ENCODE results near the gene GATB.
"Not testable (repeated sequence)": the region's sequence is repeated elsewhere in the genome, so short reads cannot be mapped to it uniquely, and the experiment has no call there.

The GATB gene

DNA sequence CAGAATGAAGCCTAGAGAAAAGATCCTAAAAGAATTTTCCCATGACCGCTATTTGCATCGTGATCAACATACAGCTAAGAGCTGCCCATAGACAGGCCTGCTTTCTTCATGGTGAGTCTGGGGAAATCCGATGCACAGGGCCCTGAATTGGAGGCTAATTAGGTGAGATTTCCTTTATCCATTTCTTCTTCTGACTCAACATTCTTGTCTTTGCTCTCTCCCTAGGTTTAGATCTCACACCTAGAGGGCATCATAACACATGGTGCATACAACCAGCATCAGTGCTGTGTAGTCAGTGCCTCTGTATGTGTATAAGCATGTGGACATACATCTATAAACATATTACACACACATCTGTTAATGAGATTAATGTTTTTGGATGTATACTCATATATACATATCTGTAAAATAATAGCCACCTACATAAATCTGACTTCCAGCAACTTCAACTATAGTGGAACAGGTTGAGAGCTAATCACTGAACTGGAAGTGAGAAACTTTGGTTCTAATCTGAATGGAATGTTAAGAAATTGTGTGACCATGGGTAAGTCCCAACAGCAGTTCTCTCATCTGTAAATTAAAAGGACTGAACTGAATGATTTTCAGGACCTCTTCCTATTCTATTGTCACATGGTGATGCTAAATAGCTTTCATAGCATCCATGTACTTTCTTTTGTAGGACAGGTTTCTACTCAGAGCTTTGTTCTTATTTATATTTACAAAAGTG lies 17.5 kb downstream of the GATB start:
- DNase-seq (ENCODE audit: low read depth) = no peak
- no peak overlapping the region for H3K4me3 ChIP-seq (ENCODE audit: control insufficient read depth, low read depth, low read length)

DNA sequence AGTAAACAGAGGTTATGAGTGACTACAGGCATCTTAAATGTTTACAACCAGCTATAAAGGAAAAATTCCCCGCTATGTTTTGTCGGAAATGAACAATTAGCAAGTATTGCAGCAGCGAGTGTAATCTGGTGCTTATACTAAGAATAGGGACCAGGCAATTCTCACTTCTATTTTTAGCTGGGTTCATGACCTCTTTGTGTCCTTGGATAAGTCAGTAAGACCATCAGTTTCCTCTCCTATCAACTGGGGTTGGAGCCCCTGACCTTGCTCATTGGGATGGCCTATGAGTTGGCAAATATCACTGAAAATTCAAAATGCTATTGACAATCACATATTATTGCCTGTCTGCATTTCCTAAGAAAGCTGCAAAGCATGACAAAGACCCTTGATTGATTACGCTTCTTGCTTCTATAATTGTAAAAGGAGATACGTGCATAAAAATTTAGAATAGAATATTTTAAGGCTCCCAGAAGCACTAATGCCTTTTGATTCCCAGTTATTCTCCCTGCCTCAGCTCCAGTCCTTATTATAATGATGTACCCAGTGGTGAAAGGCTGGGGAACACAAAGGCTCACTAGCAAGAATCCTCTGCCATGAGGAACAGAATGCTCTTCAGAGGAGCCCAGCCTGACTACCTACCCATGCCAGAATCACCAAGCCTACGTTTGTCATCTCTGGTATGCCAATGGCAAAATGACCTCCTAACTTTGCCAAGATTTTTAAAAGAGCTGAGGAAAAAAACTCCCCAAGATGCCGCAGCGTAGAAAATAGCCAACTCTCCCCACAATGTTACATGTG lies 21.9 kb downstream of the GATB start:
- no peak overlapping the region for H3K4me3 ChIP-seq (ENCODE audit: control insufficient read depth, low read depth, low read length)
- TF ChIP-seq, protein P1, sequence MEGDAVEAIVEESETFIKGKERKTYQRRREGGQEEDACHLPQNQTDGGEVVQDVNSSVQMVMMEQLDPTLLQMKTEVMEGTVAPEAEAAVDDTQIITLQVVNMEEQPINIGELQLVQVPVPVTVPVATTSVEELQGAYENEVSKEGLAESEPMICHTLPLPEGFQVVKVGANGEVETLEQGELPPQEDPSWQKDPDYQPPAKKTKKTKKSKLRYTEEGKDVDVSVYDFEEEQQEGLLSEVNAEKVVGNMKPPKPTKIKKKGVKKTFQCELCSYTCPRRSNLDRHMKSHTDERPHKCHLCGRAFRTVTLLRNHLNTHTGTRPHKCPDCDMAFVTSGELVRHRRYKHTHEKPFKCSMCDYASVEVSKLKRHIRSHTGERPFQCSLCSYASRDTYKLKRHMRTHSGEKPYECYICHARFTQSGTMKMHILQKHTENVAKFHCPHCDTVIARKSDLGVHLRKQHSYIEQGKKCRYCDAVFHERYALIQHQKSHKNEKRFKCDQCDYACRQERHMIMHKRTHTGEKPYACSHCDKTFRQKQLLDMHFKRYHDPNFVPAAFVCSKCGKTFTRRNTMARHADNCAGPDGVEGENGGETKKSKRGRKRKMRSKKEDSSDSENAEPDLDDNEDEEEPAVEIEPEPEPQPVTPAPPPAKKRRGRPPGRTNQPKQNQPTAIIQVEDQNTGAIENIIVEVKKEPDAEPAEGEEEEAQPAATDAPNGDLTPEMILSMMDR (conservative IDR thresholded peaks at IDR 0.05; ENCODE audit: control insufficient read depth, insufficient read depth, low read depth, low read length) = no peak
- DNase-seq (ENCODE audit: low read depth) = no peak

More for the DNA sequence above, 17.5 kb downstream of the GATB start:
- TF ChIP-seq, protein P1 (conservative IDR thresholded peaks at IDR 0.05; ENCODE audit: control insufficient read depth, insufficient read depth, low read depth, low read length) = no peak

DNA sequence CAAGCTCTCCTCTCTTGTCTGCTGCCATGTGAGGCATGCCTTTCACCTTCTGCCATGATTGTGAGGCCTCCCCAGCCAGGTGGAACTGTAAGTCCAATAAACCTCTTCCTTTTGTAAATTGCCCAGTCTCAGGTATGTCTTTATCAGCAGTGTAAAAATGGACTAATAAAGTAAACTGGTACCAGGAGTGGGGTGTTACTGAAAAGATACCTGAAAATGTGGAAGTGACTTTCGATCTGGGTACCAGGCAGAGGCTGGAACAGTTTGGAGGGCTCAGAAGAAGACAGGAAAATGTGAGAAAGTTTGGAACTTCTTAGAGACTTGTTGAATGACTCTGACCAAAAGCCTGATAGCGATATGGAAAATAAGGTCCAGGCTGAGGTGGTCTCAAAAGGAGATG lies 24.0 kb downstream of the GATB start:
- DNase-seq (ENCODE audit: low read depth); H3K4me3 ChIP-seq (ENCODE audit: control insufficient read depth, low read depth, low read length): not testable (repeated sequence)

- H3K4me3 ChIP-seq (ENCODE audit: control insufficient read depth, low read depth, low read length) = no peak overlapping the region
- DNase-seq (ENCODE audit: low read depth) = no peak
- TF ChIP-seq, protein P1 (conservative IDR thresholded peaks at IDR 0.05; ENCODE audit: control insufficient read depth, insufficient read depth, low read depth, low read length) = no peak
These were observed 24.4 kb downstream of the GATB start for GRCh38 chr4:151736361-151736760.

DNA sequence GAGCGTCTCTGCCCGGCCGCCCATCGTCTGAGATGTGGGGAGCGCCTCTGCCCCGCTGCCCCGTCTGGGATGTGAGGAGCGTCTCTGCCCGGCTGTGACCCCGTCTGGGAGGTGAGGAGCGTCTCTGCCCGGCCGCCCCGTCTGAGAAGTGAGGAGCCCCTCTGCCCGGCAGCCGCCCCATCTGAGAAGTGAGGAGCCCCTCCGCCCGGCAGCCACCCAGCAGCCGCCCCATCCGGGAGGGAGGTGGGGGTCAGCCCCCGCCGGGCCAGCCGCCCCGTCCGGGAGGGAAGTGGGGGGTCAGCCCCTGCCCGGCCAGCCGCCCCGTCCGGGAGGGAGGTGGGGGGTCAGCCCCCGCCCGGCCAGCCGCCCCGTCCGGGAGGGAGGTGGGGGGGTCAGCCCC lies 29.1 kb downstream of the GATB start:
- H3K4me3 ChIP-seq (ENCODE audit: control insufficient read depth, low read depth, low read length); DNase-seq (ENCODE audit: low read depth): not testable (repeated sequence)

- DNase-seq (ENCODE audit: low read depth) = peak; percentile 77
- TF ChIP-seq, protein P1 (conservative IDR thresholded peaks at IDR 0.05; ENCODE audit: control insufficient read depth, insufficient read depth, low read depth, low read length) = no peak
- no peak overlapping the region for H3K4me3 ChIP-seq (ENCODE audit: control insufficient read depth, low read depth, low read length)
These were observed 30.9 kb downstream of the GATB start for GRCh38 chr4:151729731-151730559.

GRCh38 chr4:151728679-151729078 lies 32.1 kb downstream of the GATB start:
- DNase-seq (ENCODE audit: low read depth) = no peak
- TF ChIP-seq, protein P1 (conservative IDR thresholded peaks at IDR 0.05; ENCODE audit: control insufficient read depth, insufficient read depth, low read depth, low read length) = no peak

More at GRCh38 chr4:151728679-151729078, 32.1 kb downstream of the GATB start:
- H3K4me3 ChIP-seq (ENCODE audit: control insufficient read depth, low read depth, low read length) = no peak overlapping the region

Measured in fibroblast of mammary gland (primary cell).